GM18858 (cell line): ENCODE results near the gene TTLL5.
"Not testable (repeated sequence)": the region's sequence is repeated elsewhere in the genome, so short reads cannot be mapped to it uniquely, and the experiment has no call there.

Source experiments
- ATAC-seq: cut with Tn5 transposase; IDR thresholded peaks from one replicate; pipeline ENCODE4 v1.9.1; 2021; ENCODE audit not compliant: unreplicated experiment

The TTLL5 gene

DNA sequence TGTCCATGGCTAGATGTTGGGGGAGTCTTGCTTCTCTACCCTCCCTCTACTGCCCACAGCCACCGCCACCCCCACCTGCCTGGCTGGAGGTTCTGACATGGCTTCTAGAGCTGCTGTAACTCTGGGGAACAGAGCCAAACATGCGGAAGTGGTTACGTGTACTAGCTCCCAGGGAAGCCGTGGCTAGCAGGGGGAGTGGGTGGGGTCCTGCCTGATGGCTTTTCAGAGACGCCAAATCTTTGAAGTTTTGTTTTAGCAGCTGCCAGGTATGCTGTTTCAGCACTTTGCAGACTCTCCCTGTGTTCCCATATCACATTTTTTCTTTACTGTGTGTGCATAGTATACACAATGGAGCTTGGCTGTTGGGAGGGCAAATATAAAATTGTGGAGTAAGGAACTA is 170.4 kb downstream of the TTLL5 start:
- ATAC-seq, result no peak

DNA sequence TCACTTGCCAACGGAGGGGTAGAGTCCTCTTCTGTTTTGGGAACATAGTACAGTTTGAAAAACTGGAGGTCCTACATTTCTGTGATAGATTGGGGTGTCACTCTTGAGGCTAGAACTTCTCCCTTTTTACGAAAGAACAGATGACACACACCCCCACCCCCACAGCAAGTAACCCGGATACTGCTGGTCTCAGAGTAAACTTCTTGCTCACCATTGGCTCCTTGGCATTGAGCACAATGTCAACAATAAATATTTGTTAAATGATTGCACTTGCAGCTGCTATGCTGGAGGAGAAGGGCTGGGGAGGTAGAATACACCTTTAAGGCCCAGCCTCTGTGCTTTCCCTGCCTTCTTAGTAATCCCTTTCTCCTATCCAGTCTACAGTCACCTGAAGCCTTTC is 170.9 kb downstream of the TTLL5 start:
- no peak for ATAC-seq

DNA sequence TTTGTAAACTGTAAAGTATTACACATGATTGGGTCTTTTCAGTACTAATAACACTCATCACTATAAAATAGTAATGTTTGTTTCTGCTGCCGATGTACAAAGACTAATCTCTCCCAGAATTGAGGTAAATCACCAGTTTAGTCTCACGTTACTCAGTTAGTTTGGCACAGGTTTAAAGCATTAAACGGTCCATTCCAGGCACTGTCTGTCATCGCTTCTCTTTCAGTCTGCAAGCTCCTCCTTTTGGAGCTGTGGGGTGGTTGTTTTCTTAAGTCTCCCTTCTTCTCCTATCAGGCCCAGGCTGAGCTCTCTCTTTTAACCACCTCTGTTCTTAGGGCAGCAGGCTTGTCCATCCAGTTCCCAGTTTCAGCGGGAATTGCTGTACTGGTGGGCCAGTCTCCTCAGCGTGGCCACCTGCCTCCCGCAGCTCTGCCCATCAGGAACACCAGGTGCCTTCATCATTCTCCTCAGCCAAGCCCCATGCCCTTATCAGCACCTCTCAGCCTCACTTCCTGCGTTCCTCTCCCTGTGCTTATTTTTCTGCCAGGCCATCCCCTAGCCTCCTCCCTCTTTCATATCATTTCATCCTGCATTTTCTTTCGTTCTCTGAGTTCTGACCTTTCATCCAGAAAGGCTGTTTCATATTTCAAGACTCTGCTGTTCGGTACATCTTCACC is 171.7 kb downstream of the TTLL5 start:
- no peak for ATAC-seq

DNA sequence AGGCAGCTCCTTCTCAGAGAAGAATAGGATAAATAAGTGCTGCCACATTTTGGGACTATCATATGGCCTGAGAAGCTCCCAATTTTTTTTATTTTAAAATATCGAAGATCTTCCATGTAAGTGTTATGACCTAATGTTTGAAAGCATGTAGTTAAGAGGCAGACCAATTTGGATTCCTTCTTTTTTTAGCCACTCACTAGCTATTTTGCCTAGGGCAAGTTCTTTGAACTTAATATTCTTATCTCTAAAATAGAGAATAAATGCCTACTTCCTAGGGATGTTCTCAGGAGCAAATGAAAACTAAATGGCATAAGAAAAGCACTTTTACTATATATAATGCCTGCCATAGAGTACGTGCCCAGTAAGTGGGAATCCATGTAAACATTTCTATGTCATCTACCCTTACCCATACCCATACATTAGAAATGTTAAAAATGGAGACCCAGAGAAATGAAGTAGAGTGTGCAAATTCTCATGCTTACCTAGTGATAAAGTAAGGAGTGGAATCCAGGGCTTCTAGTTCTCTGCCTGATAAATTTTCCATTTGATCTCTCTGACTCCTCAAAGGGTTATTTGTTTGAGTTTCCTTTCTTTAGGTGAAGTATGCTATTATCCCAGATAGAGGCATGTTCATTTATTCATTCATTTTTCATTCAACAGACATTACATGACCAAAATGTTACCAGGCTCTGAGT is 172.4 kb downstream of the TTLL5 start:
- no peak for ATAC-seq

DNA sequence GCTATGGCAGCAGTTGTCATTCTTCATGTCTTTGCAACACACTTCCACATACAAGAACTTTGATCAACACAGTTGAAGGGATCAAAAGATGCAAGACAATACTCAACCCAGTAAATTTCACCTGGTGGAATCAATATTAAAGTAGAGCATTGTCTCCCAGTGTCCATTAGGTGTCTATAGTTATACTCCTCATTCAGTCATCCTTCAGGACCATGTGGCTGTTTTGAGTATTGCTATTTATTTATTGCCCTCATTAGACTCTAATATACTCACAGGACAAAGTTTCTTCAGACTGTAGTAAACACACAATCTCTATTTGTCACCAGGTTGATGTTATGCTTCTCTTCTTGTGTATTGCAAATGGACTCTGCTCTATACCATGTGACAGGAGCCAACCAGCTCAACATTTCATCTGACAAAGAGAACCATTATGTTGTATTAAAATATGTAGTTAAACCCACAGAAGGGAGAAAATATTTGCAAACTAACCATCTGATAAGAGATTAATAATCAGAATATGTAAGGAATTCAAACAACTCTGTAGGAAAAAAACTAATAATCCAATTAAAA is 174.2 kb downstream of the TTLL5 start:
- no peak for ATAC-seq

DNA sequence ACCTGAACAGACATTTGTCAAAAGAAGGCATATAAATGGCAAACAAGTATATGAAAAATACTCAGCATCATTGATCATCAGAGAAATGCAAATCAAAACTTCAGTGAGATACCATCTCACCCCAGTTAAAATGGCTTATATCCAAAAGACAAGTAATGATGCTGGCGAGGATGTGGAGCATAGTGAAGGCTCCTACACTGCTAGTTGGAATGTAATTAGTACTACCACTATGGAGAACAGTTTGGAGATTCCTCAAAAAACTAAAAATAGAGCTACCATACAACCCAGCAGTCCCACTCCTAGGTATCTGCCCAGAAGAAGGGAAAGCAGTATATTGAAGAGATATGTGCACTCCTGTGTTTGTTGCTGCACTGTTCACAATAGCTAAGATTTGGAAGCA is 174.7 kb downstream of the TTLL5 start:
- no peak for ATAC-seq

DNA sequence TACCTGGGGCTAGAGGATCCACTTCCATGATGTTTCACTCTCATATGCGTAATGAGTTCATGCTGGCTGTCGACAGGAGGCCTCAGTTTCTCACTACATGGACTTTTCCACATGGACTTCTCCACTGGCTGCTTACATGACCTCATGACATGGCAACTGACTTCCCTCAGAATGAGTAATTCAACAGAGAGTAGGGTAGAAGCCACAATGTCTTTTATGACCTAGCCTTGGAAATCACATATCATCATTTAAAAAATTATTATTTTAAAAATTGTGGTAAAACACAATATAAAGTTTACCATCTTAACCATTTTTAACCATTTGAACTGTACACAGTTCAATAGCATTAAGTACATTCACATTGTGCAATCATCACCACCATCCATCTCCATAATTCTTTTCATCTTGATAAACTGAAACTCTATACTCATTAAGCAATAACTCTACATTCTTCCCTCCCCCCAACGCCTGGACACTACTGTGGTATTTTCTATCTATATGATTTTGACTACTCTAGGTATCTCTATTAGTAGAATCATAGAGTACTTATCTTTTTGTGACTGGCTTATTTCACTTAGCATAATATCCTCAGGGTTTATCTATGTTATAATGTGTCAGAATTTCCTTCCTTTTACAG is 176.2 kb downstream of the TTLL5 start:
- ATAC-seq, result no peak

DNA sequence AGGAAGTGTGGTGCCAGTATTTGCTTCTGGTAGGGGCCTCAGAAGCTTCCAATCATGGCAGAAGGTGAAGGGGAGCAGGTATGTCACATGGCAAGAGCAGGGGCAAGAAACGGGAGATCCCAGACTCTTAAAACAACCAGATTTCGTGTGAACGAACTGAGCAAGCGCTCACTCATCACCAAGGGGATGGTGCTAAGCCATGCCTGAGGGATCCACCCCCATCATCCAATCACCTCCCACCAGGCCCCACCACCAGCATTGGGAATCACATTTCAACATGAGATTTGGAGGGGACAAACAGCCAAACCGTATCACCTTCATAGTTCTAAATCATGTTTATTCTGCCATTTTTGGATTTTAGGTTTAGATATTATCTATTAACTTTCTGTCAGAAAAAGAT is 179.9 kb downstream of the TTLL5 start:
- ATAC-seq, result no peak

DNA sequence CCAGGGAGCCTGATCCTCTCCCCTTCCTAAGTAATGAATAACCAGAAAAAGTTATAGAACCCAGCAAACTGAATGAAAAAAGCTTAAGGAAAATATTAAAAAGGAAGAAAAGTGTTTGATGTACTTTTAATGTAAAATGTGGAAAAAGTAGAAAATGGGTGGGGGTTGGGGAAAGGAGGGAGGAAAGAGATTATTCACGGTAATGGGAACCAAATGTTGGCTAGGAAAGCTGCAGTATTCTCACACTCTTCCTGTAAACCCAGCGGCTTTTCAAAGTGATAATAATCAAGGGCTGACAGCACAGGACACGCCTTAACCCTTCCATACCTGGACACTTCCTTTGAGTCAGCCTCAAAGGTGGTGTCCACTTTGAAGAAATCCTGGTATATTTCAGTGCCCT is 181.5 kb downstream of the TTLL5 start:
- ATAC-seq, result no peak

DNA sequence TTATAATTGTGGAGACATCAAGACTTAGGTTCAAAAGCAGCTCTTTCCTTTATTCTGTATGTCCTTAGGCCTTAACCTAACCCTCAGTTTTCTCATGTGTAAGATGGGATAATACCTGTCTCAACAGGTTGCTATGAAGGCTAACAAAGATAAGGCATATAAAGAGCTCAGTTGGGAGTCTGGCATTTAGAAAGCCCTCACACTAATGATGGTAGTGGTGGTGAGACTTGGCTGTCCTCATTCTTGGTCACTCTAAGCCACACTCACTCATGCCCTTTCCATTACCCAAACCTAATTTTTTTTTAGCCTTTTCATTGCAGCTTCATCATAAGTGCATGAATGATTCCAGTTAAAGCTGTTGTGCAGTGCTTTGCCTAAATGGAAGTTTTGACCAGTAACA is 183.4 kb downstream of the TTLL5 start:
- ATAC-seq, result no peak

DNA sequence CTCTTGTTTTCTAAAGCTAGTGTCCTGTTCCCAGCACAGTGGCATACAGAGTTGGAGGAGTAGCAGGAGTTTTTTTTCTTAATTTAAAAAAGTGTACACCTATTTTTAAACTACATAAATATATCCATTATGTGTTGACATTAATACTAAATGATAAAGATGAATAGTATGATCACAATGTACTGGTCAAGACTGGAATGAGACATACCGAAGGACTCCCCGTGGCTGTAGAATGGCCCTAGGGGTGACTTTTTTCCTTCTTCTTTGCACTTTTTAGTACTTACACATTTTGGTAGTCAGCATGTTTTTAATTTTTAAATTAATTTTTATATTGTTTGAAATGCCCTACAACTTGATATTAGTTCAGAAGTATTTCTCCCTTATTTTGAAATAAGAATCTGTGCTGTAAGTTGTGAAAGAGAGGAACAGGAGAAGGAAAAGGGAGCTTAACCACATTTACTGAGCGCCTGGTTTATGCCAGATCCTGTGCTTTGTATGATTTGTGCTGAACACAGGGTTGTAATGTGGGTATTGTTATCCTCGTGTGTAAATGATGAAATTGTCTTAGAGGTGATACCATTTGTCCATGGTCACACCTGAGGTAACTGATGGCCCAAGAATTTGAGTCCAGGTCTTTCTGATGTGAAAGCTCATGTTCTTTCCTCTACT is 184.2 kb downstream of the TTLL5 start:
- no peak for ATAC-seq

DNA sequence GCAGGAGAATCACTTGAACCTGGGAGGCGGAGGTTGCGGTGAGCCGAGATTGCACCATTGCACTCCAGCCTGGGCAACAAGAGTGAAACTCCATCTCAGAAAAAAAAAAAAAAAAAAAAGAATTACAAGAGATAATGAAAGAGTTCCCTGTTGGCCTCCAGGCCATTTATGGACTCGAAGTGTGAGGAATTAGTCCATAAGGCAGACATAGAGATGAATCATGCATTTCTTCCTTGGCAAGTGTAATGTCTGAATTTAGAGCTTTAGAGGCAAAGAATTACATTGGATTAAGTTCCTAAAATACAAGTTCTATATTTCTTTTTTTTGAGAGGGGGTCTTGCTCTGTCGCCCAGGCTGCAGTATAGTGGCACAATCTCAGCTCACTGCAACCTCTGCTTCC is 185.6 kb downstream of the TTLL5 start:
- ATAC-seq, result not testable (repeated sequence)

DNA sequence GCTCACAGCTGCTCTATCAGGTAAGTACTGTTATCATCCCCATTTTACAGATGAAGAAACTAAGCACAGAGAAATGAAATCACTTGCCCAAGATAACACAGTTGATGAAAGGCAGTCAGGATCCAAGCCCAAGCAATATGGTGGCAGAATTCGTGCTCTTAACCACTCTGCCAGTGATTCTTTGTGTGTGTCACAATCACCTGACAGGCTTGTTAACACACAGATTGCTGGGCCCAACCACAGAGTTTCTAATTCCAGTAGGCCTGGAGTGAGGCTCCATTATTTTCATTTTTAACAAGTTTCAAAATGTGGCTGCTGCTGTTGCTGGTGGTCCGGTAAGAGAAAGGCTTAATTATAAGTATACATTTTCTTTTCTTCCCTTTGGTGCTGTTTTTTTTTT is 186.5 kb downstream of the TTLL5 start:
- no peak for ATAC-seq

DNA sequence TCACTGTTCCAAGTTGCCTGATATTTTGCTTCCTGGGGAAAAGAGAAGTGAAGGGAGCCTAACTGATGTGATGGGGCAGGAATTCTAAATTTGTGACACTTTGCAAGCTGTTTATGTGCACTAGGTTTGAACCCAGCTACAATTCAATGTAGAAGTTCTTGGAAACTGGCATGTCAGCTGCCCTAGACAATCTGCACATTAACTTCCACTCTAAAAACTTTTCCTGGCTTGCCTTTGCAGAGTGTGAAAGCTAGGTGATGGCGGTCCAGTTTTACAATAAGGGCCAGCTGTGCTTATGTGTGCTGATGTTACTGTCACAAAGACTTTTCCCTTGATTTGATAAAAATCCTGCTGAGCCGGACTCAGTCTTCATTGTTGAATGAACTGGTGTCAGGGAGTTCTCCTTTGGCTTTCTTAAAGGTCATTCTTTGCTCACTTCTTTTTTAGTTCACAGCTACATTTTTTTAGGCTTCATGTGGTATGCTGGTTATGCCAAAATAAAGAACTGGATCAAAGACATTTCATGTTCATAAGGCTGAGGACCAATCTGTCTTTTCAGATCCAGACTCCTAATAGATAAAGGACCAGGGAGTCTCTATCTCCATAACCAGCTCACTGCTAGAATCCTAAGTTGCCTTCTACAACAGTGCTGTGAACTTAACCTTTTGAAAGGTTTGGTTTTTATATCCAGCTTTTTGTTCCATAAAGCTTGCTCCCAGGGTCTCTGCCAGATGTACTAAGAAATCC is 187.3 kb downstream of the TTLL5 start:
- no peak for ATAC-seq

DNA sequence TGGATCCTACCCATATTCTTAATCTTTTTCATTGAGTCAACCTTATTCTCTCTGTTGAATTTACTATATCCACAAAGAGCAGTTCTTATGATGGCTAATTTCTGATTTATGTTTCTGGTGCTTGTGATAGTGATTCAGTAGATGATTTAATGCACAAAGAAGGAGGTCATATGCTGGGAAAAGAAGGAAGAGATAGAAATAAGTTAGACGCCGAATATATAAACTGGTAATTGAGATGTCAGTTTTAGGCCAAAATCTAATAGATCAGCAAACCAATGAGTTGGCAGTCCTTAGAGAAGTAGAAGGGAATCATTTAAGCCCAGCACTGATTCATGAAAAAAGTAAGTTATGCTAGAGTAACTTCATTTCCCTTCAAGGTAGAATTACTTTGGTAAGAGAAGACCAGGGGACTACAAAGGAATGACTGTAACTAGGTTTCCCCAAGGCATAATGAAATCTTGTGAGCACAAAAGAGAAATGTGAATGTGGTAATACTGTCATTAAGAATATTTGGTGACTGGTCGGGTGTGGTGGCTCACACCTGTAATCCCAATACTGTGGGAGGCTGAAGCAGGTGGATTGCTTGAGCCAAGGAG is 188.4 kb downstream of the TTLL5 start:
- ATAC-seq, result no peak

DNA sequence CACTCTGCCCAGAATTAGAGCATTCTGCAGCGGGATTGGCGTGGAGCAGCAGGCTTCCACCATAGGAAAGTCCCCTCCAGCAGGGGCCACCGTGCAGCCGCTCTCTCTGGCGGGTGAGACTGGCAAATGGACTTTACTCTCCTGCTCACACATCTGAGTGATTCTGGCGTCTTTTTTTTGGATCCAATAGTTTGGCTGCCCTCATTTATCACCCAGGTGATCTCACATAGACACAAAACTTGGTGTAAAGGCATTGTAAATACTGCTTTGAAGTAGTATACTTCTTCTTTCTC is 190.5 kb downstream of the TTLL5 start:
- no peak for ATAC-seq

DNA sequence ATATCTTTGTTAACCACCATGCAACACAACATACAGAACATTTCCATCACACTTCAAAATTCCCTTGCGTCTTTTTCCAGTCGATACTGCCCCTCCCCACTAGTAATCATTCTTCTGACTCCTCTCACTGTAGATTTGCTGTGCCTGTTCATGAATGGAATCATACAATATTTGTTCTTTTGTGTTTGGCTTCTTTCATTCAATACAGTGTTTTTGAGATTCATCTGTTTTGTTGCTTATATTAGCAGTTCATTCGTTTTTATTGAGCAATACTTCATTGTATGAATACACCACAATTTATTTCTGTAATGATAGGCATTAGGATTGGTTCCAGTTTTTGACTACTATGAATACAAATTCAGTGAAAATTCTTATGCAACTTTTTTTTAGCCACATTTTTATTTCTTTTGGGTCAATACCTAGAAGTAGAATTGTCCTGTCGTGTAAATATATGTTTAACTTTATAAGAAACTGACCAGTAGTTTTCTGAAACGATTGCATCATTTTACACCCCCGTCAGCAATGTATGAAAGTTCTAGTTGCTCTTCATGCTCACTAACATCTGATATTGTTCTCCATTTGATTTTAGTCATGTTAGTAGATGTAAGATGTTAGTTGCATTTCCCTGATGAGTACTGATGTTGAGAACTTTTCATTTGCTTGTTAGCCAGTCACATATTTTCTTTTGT is 193.2 kb downstream of the TTLL5 start:
- ATAC-seq, result no peak

DNA sequence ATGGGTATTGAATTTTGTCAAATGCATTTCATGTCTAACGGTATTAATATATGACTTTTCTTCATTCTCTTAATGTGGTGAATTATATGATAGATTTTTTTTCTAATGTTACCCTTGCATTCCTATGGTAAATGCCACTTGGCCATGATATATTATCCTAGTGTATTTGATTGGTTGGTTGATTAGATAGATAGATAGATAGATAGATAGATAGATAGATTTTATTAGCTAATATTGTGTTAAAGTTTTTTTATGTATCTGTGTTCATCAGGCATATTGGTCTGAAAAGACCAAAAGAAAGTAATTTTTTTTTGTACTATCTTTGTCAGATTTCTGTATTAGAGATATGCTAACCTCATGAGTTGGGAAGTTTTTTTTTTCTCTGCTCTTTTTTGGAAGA is 196.2 kb downstream of the TTLL5 start:
- ATAC-seq, result no peak

DNA sequence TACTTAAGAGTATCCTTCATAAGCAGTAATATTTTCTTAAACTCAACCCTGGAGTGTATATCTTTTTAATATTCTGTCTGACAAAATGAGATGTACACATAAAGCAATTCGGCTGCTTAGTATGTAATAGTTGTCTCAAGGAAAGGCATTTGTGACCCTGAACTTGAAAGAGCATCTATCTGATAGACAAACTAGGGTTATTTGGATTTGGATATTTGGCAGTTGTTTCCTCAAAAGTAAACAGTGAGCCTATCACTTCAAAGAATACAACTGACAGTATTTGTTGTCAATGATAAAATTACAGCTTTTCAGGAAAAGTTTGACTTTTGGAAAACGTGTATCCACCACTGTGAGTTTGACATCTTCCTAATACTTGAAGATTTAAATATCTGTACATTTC is 197.3 kb downstream of the TTLL5 start:
- ATAC-seq, result no peak

DNA sequence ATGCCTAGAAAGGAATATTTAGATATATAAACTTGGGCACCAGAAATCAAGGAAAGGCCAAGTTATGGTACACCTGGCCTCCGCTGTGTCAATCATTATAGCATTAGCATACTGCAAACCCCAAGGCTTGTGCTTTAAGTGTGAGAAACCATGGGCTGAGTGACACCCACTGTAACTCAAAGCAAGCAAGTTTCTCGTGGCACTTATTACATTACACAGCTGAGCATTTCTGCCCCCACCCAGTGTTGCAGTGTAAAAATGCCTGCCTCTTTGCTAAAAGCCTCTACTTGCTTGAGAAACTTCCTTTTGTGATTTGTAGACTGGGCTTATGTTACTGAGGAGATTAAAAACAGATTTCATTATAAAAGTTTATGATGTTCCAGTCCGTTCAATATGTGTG is 198.7 kb downstream of the TTLL5 start:
- no peak for ATAC-seq
